Esophagus mucosa (tissue), 1 donor: ENCODE measurements around the gene GPC3. TPM values are rescaled to one million over a fixed set of nuclear protein-coding genes. Genes with fewer than 3 reads are reported as not detected.

ENCODE experiments used
- ATAC-seq: fragments of 200-7000 bp; cut with Tn5 transposase; one replicate; pipeline ENCODE4 v1.9.1; 2020
- total RNA-seq: library from RNA; stranded (reverse); gene quantifications from one replicate; pipeline ENCODE4 v1.2.4, GENCODE V29; 2023
- donor health status: DM: yes; HTN: yes; CAD: no.

Gene GPC3
- total RNA-seq, 1 donor from 2014 or later = 0.28 TPM

GRCh38 chrX:133881893-133882292 is 103.5 kb downstream of the GPC3 start:
- no peak for ATAC-seq

- no peak for ATAC-seq
These were observed 104.4 kb downstream of the GPC3 start for GRCh38 chrX:133881007-133881406.

DNA sequence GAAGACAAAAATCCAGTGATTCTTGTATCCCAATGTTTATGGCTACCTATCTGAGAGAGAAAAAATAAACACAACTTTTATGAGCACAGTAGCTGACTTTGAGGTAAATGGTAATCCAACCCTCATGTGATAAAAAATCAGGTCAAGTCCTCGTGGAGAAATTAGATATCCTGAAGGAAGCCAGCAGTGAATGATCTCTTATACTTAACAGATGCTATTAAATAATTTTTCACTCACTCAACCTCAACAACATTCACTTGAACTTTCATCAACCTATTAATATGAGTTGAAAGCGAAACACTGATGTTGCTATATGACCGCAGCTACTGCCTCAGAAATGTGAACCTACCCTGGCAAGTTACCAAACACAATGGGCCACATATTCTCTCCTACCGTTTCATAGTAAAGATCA is 105.4 kb downstream of the GPC3 start:
- no peak for ATAC-seq

DNA sequence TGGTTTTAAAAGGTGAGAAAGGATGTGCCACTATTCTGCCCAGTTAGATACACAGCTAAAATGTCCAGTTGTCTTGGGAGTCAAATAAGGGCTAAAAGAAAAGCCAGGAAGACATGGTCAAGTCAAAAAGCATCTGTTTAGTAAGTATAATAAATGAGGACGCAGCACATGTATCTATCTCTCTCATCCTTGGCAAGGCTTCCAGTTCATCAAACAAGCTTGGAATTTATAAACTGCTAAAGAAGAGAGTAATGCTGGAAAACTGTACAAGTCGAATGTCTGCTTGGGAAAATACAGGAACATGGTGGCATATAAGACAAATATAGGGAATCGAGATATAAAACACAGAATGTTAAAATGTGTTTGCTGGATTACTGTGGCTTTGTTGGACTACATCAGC is 106.7 kb downstream of the GPC3 start:
- no peak for ATAC-seq

- ATAC-seq = no peak
These were observed 108.7 kb downstream of the GPC3 start for GRCh38 chrX:133876646-133877045.

DNA sequence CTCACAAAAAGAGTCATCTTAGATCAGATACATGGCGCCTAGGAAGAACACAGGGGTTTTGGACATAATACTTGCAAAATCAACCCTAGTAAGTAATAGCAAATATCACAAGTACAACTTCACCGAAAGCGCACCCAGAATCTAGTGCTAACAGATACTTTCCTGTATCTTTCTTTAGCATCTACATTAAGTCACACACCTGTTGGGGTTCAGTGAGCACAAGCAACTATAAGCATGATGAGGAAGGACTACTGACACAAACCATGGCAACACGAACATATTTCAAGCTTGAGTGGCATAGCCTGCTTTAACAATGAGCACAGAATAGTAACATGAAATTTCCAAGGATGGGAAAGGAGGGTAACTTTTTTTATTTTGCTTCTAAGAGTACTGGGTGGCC is 116.1 kb downstream of the GPC3 start:
- ATAC-seq = no peak

DNA sequence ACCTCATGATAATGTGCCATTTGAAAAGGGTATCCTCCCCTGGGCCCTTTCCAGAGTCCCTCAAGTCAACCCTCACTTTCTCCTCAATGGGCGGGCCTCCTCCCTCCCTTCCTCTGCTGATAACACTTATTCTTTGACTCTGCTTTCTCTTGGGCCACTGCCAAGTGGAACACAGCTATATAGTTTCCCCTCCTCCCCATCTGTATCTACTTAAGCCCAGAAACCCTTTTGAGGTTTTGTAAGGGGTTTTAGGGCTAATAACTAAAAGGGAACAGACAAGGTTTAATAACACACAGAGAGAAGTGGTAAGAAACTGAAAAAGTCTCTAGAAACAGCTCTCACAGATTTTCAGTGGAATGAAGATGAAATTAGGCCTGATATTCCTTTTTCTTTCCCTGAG is 116.7 kb downstream of the GPC3 start:
- ATAC-seq = no peak

- no peak for ATAC-seq
These were observed 117.1 kb downstream of the GPC3 start for GRCh38 chrX:133868250-133868649.

DNA sequence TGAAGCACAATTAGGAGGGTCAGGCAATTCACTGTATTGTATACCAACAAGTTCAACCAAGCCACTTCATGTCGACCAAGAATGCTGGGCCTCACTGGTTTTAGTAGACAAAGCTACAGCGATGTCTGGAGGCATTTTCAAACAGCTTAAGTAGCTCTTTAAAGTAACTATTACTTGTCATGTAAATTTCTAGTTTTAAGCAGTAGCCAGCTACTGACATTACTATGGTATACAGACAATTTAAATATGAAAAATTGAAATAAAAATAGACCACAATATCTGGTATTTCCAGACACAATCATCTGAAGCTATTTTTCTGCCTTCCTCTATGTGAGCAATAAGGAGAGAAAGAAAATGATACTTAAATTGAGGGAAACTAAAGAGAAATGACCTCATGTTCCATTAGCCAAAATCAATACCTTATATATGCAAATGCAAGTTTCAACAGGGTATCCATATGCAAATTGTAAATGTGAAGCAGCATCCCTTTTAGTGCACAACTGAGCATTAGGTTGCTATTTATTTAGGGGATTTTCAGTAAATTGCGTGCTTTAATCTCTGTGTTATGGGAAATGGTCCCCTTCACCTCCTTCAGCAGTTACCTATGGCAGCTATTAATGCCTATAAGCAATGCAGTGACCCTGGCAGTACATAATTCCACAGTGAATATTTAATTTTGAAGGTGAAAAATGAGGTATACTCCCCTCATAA is 119.5 kb downstream of the GPC3 start:
- ATAC-seq = no peak

DNA sequence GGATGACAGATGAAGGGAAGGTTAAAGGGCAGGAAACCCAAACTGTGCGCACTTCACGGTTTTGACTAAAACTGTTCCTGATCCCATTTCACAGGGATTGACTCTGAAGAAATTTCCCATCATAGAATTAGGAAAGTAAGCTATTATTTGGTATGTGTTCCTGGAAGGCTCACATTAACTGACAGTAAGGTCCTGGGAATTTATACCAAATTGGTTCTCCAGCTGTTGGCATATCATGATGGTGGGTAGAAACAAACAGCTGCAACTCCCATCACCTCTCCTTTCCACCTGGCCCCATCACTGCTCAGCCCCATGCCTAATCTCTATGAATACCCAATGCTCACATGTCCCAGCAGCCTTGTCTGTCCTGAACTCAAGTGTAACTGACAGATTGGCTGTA is 121.2 kb downstream of the GPC3 start:
- ATAC-seq = no peak

DNA sequence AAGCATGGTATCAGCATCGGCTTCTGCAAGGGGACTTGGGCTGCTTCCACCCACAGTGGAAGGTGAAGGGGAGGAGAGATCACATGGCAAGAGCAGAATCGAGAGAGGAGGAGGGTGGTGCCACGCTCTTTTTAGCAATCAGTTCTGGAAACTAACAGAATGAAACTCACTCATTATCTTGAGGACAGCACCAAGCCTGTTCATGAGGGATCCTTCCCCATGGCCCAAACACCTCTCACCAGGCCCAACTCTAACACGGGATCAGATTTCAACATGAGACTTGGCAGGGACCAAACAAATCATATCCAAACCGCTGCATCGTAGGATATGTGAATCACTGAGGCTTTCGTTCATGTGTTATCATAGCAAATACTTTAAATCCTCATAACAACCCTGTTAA is 125.5 kb downstream of the GPC3 start:
- no peak for ATAC-seq

DNA sequence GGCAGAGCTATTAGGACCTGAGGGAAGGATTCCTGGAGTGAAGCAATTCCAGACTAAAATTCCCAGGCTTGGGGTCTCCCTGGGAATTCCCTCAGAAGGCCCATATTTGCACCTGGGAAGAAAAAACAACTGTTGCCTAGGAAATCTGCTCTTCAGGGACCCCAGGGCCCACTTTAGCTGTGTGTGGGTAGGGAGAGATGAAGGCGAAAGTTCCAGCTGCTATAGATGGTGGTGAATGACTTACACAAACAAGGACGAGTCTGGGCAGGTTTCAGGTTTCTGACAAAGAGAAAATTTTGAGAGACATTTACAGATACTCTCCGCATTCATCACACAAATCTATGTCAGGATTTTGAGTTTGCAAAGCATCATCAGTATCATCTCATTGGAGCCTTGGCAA is 126.1 kb downstream of the GPC3 start:
- ATAC-seq = no peak

DNA sequence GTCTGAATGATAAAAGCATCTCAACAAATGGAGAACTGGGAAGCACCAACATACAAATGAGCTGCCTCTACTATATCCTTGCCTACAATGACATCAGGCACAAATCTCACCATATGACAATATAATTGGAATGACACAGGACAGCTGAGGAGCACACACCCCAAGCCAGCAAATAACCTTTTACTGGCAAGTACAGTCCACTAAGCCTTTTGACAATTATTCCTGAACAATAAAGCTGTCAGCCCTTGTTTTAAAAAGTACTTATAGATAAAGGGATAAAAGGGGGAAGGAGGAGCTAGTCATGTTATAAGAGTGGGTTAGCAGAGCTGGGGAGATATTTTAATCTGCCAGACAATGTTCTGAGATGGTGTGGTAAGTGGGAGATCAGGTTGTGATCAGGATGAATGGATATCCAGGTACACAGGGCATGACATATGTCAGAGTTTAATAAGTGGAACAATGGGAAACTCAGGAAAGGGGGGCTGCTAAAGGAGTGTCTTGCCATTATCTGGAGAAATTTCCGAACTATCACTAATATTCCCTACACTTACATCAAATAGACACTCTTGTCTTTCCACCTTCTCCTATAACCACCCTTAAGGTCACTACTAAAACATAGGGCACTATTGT is 127.6 kb downstream of the GPC3 start:
- ATAC-seq = no peak

DNA sequence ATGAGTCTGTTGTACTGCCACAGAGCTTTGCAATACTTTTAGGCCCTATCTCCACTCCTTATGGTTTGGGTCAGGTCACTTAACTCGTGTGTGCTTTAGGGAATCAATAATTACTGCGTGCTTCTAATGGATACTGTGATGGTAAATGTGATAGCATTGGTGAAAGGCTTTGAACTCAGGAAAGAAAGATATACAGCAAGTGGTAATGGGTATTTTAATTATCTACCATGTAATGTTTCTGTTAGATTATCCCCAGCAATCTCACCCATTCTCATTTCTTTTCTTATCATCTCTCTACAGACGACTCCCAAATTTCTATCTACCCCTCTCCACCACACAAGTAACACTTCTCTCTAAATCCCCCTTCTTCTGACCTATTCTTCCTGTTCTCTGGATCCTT is 128.6 kb downstream of the GPC3 start:
- no peak for ATAC-seq

DNA sequence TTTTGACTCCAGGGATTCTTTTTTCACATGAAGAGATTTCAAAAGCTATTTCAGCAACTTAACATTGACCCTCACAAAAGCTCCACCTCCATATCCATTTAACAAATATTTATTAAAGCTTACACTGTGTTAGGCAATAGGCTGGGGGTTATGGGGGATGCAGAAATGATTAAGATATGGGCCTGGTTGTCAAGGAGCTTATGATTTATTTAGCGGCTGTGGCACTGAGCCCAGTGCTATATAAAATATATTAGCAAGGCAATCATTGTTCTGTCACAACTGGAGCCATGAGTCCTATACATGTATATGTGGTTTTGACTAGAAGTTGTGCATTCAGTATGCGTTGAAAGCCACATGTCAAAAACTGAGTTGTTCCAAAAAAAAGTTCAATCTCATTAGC is 131.1 kb downstream of the GPC3 start:
- no peak for ATAC-seq

GRCh38 chrX:133852837-133853356 is 132.5 kb downstream of the GPC3 start:
- no peak for ATAC-seq

GRCh38 chrX:133852401-133852800 is 133.0 kb downstream of the GPC3 start:
- ATAC-seq = no peak

GRCh38 chrX:133850399-133850798 is 135.0 kb downstream of the GPC3 start:
- no peak for ATAC-seq

- ATAC-seq = no peak
These were observed 135.7 kb downstream of the GPC3 start for GRCh38 chrX:133849676-133850075.

GRCh38 chrX:133847340-133847994 is 137.9 kb downstream of the GPC3 start:
- ATAC-seq = no peak

DNA sequence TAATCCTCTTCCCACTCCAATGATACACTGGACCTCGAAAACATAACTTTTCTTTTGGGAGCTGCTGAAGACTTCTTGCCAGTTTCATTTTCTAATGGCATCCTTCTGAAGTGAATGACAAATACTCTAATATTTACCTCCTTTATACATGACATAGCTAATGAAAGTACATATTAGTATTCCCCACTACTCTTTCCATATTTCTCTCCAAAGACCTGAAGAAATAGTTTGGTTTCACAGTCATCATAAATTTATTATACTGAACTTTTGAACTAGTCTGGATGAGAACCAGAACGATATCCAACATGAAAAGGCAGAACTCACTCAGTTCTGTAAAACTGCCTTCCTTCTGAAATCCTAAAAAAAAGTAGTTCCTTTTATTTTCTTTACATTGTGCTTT is 139.1 kb downstream of the GPC3 start:
- no peak for ATAC-seq

- ATAC-seq = no peak
These were observed 145.0 kb downstream of the GPC3 start for GRCh38 chrX:133840415-133840814.

- ATAC-seq = no peak
These were observed 146.4 kb downstream of the GPC3 start for GRCh38 chrX:133838761-133839676.
